Measurements from ENCODE around the gene DICER1. TPM values are rescaled to one million over a fixed set of nuclear protein-coding genes. Genes with fewer than 3 reads are reported as not detected.

The DICER1 gene
- total RNA-seq, 1 donor from 2014 or later = 27.6 TPM

GRCh38 chr14:95059126-95059525, 98.2 kb downstream of the DICER1 start:
- DNase-seq (ENCODE audit: low read depth in 2 of 2) = no peak

- no peak for DNase-seq (ENCODE audit: low read depth in 2 of 2)
Observed at GRCh38 chr14:95058491-95058890, 98.8 kb downstream of the DICER1 start.

DNA sequence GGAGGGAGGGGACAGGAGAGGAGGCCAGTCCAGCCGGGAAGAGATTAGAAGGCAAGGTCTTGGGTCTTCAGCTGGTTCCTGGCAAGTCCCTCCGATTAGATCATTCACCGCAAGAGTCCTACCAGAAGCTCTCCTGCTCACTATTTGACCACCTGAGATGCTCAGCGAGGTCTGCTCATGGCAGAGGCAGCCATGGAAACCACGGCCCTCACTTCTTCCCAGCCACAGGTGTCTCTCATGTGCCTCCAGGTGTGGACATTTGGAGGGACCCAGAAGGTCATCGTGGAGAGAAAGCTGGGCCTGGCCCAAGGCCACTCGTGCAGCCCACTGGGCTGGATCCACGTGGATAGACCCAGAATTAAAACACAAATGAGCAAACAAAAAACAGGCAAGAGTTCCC, 99.5 kb downstream of the DICER1 start:
- no peak for DNase-seq (ENCODE audit: low read depth in 2 of 2)

GRCh38 chr14:95057147-95057546, 100.2 kb downstream of the DICER1 start:
- no peak for DNase-seq (ENCODE audit: low read depth in 2 of 2)

- no peak for DNase-seq (ENCODE audit: low read depth in 2 of 2)
Observed at GRCh38 chr14:95056476-95056875, 100.9 kb downstream of the DICER1 start.

DNA sequence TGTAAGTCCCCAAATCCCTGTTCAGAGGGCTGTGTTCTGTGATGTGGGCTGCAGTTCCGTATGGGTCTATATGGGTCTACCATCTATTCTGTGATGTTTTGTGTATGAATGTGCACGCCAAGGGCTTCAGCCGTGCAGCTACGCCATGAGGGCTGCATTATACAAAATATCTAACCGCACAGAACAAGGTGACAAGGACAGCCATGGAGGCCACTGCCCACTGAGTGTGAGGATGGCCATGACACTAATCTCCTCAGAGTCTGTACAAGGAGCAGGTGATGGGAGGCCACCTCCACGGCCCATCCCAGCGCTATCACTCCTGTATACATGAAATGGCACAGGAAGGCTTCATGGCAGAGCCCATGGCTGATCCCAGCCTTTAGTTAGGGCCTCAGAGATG, 102.0 kb downstream of the DICER1 start:
- no peak for DNase-seq (ENCODE audit: low read depth in 2 of 2)

GRCh38 chr14:95054346-95055280, 102.7 kb downstream of the DICER1 start:
- DNase-seq (ENCODE audit: low read depth in 2 of 2) = no peak

DNA sequence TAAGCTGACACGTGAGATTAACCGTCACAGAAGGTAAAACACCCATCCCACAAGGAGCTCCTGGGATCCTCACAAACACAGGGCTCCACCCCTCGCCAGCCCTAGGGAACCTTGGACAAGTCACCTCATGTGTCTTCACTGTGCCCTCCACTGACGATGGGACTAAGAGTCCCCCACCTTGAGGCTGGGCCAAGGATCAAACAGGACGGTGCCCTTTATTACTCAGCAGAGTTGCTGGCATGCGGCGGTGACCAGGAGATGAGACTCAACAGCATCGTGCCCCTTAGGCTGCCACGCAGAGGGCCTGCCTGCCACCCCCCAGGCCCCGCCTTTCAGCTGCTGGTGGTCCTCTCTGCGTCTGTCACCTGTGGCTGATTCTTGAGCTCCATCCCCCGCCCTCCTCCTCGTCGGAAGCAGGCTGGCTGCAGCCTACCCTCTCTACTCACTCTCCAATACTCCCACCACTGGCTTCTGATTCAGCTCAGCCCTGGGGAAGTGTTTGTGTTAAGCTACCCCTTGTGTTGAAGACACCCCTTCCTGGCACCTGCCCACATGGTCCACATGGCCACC, 105.2 kb downstream of the DICER1 start:
- DNase-seq (ENCODE audit: low read depth in 2 of 2) = no peak

GRCh38 chr14:95049952-95050351, 107.4 kb downstream of the DICER1 start:
- no peak for DNase-seq (ENCODE audit: low read depth in 2 of 2)

GRCh38 chr14:95048771-95049312, 108.5 kb downstream of the DICER1 start:
- no peak for DNase-seq (ENCODE audit: low read depth in 2 of 2)

- no peak for DNase-seq (ENCODE audit: low read depth in 2 of 2)
Observed at GRCh38 chr14:95047754-95048153, 109.6 kb downstream of the DICER1 start.

GRCh38 chr14:95046711-95047681, 110.3 kb downstream of the DICER1 start:
- DNase-seq (ENCODE audit: low read depth in 2 of 2) = no peak

- no peak for DNase-seq (ENCODE audit: low read depth in 2 of 2)
Observed at GRCh38 chr14:95045836-95046430, 111.4 kb downstream of the DICER1 start.

DNA sequence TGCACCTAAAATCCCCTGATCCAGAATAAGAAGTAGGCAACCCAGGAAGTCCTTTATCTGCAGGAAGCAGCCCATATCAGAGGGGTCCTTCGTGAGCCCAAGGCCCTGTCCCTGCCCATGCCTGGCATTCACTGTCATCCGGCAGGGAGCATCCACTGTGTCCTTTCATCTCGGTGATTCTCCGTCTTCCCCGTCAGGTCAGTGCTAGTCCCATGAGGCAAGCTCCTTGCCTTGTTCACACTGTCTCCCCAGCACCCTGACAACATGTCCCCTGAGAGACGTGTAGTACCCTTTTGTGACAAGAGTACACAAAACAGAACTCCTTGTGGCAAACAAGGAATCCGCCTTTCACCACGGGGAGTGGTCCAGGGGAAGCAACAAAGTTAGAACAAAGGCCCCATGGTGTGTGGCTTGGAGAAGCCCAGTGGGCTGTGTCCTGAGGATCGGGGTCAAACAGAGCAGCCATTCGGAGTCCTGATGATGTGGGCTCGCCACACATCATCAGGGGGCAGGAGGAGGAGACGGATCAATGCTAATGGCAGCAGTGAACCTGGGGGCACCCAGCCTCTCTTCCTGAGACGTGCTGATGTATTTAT, 112.1 kb downstream of the DICER1 start:
- no peak for DNase-seq (ENCODE audit: low read depth in 2 of 2)

- DNase-seq (ENCODE audit: low read depth in 2 of 2) = no peak
Observed at GRCh38 chr14:95044463-95045105, 112.7 kb downstream of the DICER1 start.

- DNase-seq (ENCODE audit: low read depth in 2 of 2) = no peak
Observed at GRCh38 chr14:95043732-95044462, 113.4 kb downstream of the DICER1 start.

DNA sequence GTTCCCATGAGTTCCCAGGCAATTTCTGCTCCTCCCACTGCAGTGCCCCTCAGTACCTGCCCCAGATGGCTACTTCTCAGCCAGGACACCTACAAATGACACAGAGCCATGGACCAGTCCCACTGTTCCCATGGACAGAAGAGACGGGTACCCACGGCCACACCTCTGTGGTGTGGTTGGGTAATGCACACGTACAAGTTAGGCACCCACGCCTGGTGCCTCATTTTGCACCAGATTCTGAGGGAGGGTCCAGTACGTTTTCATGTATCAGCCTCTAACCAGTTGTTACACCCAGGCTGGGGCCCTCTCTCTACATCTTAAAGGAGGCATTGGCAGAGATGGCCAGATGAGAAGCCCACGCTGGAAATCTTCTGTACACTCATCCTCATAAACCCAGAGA, 114.0 kb downstream of the DICER1 start:
- no peak for DNase-seq (ENCODE audit: low read depth in 2 of 2)

- DNase-seq (ENCODE audit: low read depth in 2 of 2) = no peak
Observed at GRCh38 chr14:95041477-95042020, 115.8 kb downstream of the DICER1 start.

Data from lung microvascular endothelial cell (primary cell).